Caco-2 (cell line): ENCODE results near the gene KRT20. TPM values are rescaled to one million over a fixed set of nuclear protein-coding genes. Genes with fewer than 3 reads are reported as not detected.

Source experiments
- BruUV-seq: library from RNA; stranded (reverse); fragments of 400-500 nt; replicated peaks from 2 replicates; lab custom pipeline; 2021; lab: Mats Ljungman, UMichigan
- CTCF ChIA-PET: fragments of 300-600 bp; sonication (Branson Sonifier 250); formaldehyde crosslinking; loops from one replicate; lab custom pipeline; 2022; ENCODE audit warnings: antibody characterized with exemption; lab: Charles Lee
- POLR2A ChIA-PET: fragments of 300-600 bp; sonication (Branson Sonifier 250); formaldehyde crosslinking; loops from one replicate; lab custom pipeline; 2022; ENCODE audit warnings: antibody characterized with exemption; lab: Charles Lee
- DNase-seq, 2 experiments: peaks; one replicate each; pipeline versions ENCODE4 v3.0.0 to v3.0.0-alpha.2; 2020 to 2022
- H3K27me3 ChIP-seq: replicated peaks from 2 replicates; pipeline ENCODE4 v1.6.0; 2011; ENCODE audit warnings: low read length; ENCODE audit not compliant: control insufficient read depth, insufficient read depth
- H3K36me3 ChIP-seq: 2 replicates; pipeline ENCODE4 v1.5.1; 2011; ENCODE audit warnings: low read length; ENCODE audit not compliant: control insufficient read depth, insufficient read depth
- H3K4me1 ChIP-seq: fragments of 250-450 bp; sonication (Bioruptor Pico); 2 replicates; pipeline ENCODE4 v1.5.1; 2020; ENCODE audit warnings: mild to moderate bottlenecking
- H3K4me3 ChIP-seq: 2 replicates; pipeline ENCODE4 v1.5.1; 2011; ENCODE audit warnings: low read depth, mild to moderate bottlenecking, control low read depth, low read length
- H3K9me3 ChIP-seq: fragments of 250-450 bp; sonication (Bioruptor Pico); 2 replicates; pipeline ENCODE4 v1.5.1; 2020; ENCODE audit warnings: mild to moderate bottlenecking, moderate library complexity
- H3K27ac Mint-ChIP-seq: one replicate; pipeline ENCODE4 v1.8.0; 2022; ENCODE audit warnings: mixed read lengths; ENCODE audit not compliant: unreplicated experiment
- H3K27me3 Mint-ChIP-seq: one replicate; pipeline ENCODE4 v1.8.0; 2022; ENCODE audit warnings: mixed read lengths; ENCODE audit not compliant: insufficient read depth, unreplicated experiment
- H3K36me3 Mint-ChIP-seq: one replicate; pipeline ENCODE4 v1.8.0; 2022; ENCODE audit warnings: mild to moderate bottlenecking, mixed read lengths; ENCODE audit not compliant: insufficient read depth, unreplicated experiment
- H3K4me1 Mint-ChIP-seq: one replicate; pipeline ENCODE4 v1.8.0; 2022; ENCODE audit warnings: low read depth, mixed read lengths; ENCODE audit not compliant: unreplicated experiment
- H3K4me3 Mint-ChIP-seq: one replicate; pipeline ENCODE4 v1.8.0; 2022; ENCODE audit warnings: mild to moderate bottlenecking, moderate library complexity, mixed read lengths; ENCODE audit not compliant: unreplicated experiment
- H3K9me3 Mint-ChIP-seq: one replicate; pipeline ENCODE4 v1.8.0; 2022; ENCODE audit warnings: mixed read lengths; ENCODE audit not compliant: unreplicated experiment
- intact Hi-C: fragments of 100-400 bp; cut with micrococcal nuclease; formaldehyde crosslinking; loops from one replicate; pipeline ENCODE4 v1.10.0; 2022; ENCODE audit not compliant: unreplicated experiment
- total RNA-seq: library from RNA; stranded (reverse); gene quantifications from 2 replicates; pipeline ENCODE4 v1.2.3, GENCODE V29; 2022
- TF ChIP-seq, protein P1 (sequence below), 2 experiments: fragments of 200-600 bp in 1 of 2; IDR thresholded peaks; 1 replicate in 1 of 2; 2 replicates in 1 of 2; pipeline versions ENCODE4 v1.5.1 to v1.8.0; 2011 to 2022; ENCODE audit warnings: antibody characterized with exemption in 1 of 2, control low read depth in 1 of 2, inconsistent platforms in 1 of 2, low read depth in 1 of 2, low read length in 1 of 2, mild to moderate bottlenecking in 1 of 2, moderate library complexity in 1 of 2; ENCODE audit not compliant: insufficient read depth in 1 of 2, severe bottlenecking in 1 of 2, unreplicated experiment in 1 of 2

KRT20 gene
- total RNA-seq, 1 experiment from 2014 or later = 1.0 TPM

- Histone ChIP-seq H3K9me3 (no peaks in the 10 kb centered on the region), H3K36me3 (no peaks in the 10 kb centered on the region), H3K4me1 (peaks cover 9% of the 10 kb centered on the region; the same call in 1 of the 2 replicates), H3K27me3 (no peaks in the 10 kb centered on the region), H3K4me3 (no peak overlapping the region)
- Mint-ChIP-seq H3K36me3 (no peaks in the 10 kb centered on the region), H3K9me3 (no peaks in the 10 kb centered on the region), H3K4me3 (no peak overlapping the region), H3K27ac (no peak overlapping the region), H3K27me3 (no peaks in the 10 kb centered on the region), H3K4me1 (peaks cover 12% of the 10 kb centered on the region)
- DNase-seq = no peak
- CTCF ChIA-PET = no interaction called here
- POLR2A ChIA-PET = no interaction called here
- intact Hi-C loops = no loop called here
- BruUV-seq = no TSS peak
- TF ChIP-seq, protein P1, sequence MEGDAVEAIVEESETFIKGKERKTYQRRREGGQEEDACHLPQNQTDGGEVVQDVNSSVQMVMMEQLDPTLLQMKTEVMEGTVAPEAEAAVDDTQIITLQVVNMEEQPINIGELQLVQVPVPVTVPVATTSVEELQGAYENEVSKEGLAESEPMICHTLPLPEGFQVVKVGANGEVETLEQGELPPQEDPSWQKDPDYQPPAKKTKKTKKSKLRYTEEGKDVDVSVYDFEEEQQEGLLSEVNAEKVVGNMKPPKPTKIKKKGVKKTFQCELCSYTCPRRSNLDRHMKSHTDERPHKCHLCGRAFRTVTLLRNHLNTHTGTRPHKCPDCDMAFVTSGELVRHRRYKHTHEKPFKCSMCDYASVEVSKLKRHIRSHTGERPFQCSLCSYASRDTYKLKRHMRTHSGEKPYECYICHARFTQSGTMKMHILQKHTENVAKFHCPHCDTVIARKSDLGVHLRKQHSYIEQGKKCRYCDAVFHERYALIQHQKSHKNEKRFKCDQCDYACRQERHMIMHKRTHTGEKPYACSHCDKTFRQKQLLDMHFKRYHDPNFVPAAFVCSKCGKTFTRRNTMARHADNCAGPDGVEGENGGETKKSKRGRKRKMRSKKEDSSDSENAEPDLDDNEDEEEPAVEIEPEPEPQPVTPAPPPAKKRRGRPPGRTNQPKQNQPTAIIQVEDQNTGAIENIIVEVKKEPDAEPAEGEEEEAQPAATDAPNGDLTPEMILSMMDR (IDR thresholded peaks at IDR 0.05; ENCODE audit: insufficient read depth in 1 of 2, low read depth in 1 of 2, low read length in 1 of 2, severe bottlenecking in 1 of 2, unreplicated experiment in 1 of 2) = no peak
These were observed 1.3 kb downstream of the KRT20 start for GRCh38 chr17:40883626-40884334.

GRCh38 chr17:40883031-40883430 is 2.0 kb downstream of the KRT20 start:
- Mint-ChIP-seq H3K4me3 (no peak overlapping the region), H3K27me3 (no peaks in the 10 kb centered on the region), H3K4me1 (peaks cover 12% of the 10 kb centered on the region), H3K9me3 (no peaks in the 10 kb centered on the region), H3K36me3 (no peaks in the 10 kb centered on the region), H3K27ac (no peak overlapping the region)
- H3K4me3 ChIP-seq = no peak overlapping the region
- intact Hi-C loops = no loop called here
- TF ChIP-seq, protein P1 (IDR thresholded peaks at IDR 0.05; ENCODE audit: insufficient read depth in 1 of 2, low read depth in 1 of 2, low read length in 1 of 2, severe bottlenecking in 1 of 2, unreplicated experiment in 1 of 2) = no peak
- peaks cover 4% of the 10 kb centered on the region; the same call in 1 of the 2 replicates for H3K4me1 ChIP-seq
- H3K36me3 ChIP-seq = no peaks in the 10 kb centered on the region
- BruUV-seq = no TSS peak
- H3K9me3 ChIP-seq = no peaks in the 10 kb centered on the region
- POLR2A ChIA-PET = no interaction called here
- CTCF ChIA-PET = no interaction called here
- H3K27me3 ChIP-seq = no peaks in the 10 kb centered on the region
- no peak for DNase-seq

GRCh38 chr17:40879026-40879425 is 6.0 kb downstream of the KRT20 start:
- Mint-ChIP-seq H3K4me3 (no peak overlapping the region), H3K4me1 (peaks cover 7% of the 10 kb centered on the region), H3K9me3 (no peaks in the 10 kb centered on the region), H3K36me3 (no peaks in the 10 kb centered on the region), H3K27ac (no peak overlapping the region), H3K27me3 (no peaks in the 10 kb centered on the region)
- H3K4me1 ChIP-seq = peaks cover 4% of the 10 kb centered on the region; the same call in 1 of the 2 replicates
- no peaks in the 10 kb centered on the region for H3K27me3 ChIP-seq
- H3K4me3 ChIP-seq = no peak overlapping the region
- no TSS peak for BruUV-seq
- no peaks in the 10 kb centered on the region for H3K36me3 ChIP-seq
- CTCF ChIA-PET = no interaction called here
- intact Hi-C loops = no loop called here
- no peaks in the 10 kb centered on the region for H3K9me3 ChIP-seq
- no peak for DNase-seq
- POLR2A ChIA-PET = no interaction called here
- TF ChIP-seq, protein P1 (IDR thresholded peaks at IDR 0.05; ENCODE audit: insufficient read depth in 1 of 2, low read depth in 1 of 2, low read length in 1 of 2, severe bottlenecking in 1 of 2, unreplicated experiment in 1 of 2) = no peak
